Ureter (tissue), 1 donor: ENCODE measurements around the gene OR6Q1. TPM values are rescaled to one million over a fixed set of nuclear protein-coding genes. Genes with fewer than 3 reads are reported as not detected.

Experiments used
- DNase-seq: peaks from one replicate; pipeline ENCODE4 v3.0.0-alpha.2; 2020; ENCODE audit warnings: low spot score
- total RNA-seq: library from RNA; stranded (reverse); gene quantifications from one replicate; pipeline ENCODE4 v1.2.4, GENCODE V29; 2023
- donor health status: DM: yes; HTN: yes; CAD: no.

The OR6Q1 gene
- total RNA-seq, 1 donor from 2014 or later, result not detected

DNA sequence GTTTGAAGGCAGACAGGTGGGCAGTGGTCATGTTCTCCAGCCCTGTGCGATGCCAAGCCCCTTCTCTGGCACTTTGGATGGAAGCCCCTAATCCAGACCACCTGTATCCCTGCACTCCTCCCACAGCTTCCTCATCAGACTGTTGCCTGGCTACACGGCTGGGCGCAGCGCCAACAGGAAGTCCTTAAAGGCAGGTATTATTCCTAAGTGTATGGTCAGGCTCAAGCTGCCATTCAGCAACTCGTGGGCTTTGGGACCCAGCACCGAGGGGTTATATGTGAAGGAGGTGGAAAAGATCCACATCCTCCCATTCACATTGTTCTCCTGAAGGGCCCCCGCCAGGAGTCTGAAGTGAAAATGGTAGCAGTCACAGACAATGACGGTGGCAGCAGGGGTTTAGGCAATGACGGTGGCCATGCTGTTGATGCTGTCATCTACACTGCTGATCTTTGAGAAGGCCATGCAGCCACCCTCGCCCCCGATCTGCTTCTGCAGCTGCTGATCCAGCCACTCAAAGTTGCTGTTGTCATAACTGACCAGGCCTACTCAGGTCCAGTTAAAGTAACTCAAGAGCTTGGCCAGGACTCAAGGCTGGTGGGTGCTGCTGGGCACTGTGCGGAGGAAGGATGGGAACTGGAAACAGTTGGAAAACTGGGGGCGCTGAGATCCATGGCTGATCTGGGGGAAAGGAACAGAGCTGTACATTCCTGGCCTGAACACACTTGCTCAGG is 27.7 kb downstream of the OR6Q1 start:
- peak; percentile 55 for DNase-seq

DNA sequence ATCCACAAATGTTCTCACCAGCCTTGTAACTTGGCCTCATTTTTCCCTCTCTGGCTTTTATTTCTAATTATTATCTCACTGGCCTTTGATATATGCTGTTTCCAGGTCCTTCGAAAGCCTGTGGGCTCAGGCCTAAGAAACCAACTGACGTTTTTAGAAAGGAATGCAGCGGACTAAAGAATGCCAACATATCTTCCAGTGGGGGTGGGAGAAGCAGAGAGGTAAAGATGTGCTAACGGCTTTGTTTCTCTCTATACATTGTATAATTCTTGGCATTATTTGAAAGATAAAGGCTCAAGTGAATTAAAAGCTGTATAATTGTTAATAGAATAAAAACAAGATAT is 28.2 kb downstream of the OR6Q1 start:
- no peak for DNase-seq

DNA sequence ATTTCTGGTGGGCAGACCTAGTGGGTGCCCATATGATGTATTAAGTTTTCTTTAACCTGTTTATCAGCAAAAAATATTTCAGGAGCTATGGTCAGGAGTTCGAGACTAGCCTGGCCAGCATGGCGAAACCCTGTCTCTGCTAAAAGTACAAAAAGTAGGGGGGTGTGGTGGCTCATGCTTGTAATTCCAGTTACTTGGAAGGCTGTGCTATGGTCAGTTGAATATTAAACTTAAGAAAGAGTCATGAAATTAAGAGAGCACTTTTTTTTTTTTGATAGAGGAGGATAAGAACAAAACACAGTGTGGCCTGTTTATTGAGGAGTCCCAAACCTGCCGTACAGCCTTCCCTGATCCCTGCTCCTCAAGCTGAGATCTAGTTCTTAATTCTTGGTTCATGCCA is 29.8 kb downstream of the OR6Q1 start:
- no peak for DNase-seq

DNA sequence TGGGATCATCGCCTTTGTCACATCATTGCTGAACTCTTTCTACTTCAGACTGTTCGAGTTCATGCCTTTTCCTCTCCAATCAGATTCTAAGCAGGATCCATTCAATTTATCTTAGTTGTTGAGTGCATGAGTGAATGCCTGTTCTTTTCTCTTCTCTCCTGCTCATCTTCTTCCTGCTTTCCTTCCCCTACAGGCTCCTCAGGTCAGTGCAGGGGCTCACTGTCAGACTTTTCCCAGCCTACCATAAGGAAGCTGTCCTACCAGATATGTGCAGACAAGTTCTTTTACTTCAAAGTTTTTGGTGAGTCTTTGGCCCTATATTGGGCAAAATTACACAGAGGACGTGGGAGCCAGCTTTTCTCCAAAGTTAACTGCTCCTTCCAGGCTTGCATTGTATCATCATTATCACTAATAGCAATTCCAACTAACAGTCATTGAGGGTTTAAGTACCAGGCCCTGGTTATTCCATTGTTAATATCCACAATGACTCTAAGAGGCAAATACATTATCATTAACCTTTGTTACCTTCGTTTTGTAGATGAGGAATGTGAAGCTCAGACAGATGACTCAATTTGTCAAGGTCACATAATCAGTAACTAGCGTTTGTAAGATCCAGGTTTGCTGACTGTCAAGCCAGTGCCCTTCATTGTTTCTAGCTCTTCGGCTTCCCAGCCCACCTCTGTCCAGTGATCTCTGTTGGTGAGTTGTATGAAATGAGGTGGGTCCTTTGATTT is 30.4 kb downstream of the OR6Q1 start:
- peak; percentile 17 for DNase-seq

GRCh38 chr11:58061813-58062212 is 31.1 kb downstream of the OR6Q1 start:
- no peak for DNase-seq

DNA sequence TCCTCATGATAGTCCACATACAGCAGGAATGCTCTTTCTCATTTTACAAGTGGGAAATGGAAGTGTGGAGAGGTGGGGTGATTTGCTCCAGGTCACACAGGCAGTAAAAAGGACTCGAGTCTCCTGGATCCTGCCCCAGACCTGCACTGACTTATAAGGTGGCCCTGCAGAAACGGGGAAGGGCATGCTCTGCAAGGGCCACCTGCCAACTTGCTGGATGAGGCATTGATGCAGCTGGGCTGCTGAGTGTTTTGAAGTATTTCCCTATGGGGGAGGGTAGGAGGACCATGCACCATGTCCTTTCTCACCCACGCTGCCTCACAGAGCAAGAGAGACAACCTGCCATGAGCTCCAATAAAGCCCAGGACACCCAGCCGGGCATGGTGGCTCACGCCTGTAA is 36.9 kb downstream of the OR6Q1 start:
- DNase-seq, result no peak

GRCh38 chr11:58068655-58069054 is 37.9 kb downstream of the OR6Q1 start:
- no peak for DNase-seq

DNA sequence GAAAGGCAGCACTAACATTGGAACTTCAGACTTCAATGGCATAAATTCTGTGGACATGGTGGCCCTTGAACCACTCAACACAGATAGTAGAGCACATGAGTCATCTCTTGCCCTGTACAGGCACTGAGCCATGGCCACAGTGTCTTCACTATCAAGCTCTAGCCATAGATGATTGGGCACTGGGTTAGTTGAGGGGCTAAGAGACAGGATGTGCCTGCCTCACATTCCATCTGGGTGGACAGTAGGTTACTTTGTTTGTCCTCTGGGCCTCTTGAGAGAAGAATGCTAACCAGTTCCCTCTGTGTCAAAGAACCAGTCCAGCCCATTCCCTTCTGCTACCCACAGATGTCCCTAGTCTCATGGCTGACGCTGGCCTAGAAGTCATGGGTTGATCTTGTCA is 39.8 kb downstream of the OR6Q1 start:
- DNase-seq, result no peak

DNA sequence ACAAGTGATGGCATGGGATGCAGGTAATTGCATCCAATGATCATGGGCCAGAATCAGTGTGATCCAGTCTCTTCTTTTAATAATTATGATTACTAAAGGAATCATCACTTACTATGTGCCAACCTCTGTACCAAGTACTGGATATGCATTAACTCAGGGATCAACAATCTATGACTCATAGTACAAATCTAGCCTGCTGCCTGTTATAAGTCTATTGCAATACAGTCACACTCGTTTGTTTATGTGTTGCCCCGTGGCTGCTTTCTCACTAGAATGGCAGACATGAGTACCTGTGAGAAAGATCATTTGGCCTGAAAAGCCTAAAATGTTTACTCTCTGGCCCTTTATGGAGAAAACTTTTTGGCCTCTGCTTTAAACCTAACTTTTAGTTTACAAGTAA is 45.0 kb downstream of the OR6Q1 start:
- no peak for DNase-seq

Other genes starting within 250 kb of the OR6Q1 start
- gene OR9Q1, start 7.1 kb upstream of the OR6Q1 start, total RNA-seq, result not detected
- gene OR9I1, start 94.6 kb downstream of the OR6Q1 start, total RNA-seq, result not detected
- not detected for gene OR9Q2, start 158.1 kb downstream of the OR6Q1 start, total RNA-seq
- not detected for gene OR1S2, start 173.2 kb downstream of the OR6Q1 start, total RNA-seq
- not detected for gene OR1S1, start 181.8 kb downstream of the OR6Q1 start, total RNA-seq
- not detected for gene OR10Q1, start 198.0 kb downstream of the OR6Q1 start, total RNA-seq
- not detected for gene OR10W1, start 237.3 kb downstream of the OR6Q1 start, total RNA-seq